ENCODE measurements around the gene DGCR8.

DGCR8 gene

GRCh38 chr22:20131597-20131858, 51.5 kb downstream of the DGCR8 start, which contains the start of gene ZDHHC8:
Gene ZDHHC8, plus strand, starts transcription at chr22:20131804. Its CDS starts 144 bp downstream, at chr22:20131948.
- H3K27ac ChIP-seq, result peak within 1 kb of the TSS; percentile 67 to 97 (median 88)
- H3K4me3 ChIP-seq, result peak within 1 kb of the TSS; percentile 71 to 99 (median 90)

- Histone ChIP-seq H3K4me3 (peak overlapping the region; percentile 71 to 99 (median 86)), H3K27ac (peak overlapping the region; percentile 26 to 86 (median 69))
Observed at GRCh38 chr22:20131859-20132685, 52.0 kb downstream of the DGCR8 start.

GRCh38 chr22:20132686-20133246, 52.7 kb downstream of the DGCR8 start:
- Histone ChIP-seq H3K4me3 (peak overlapping the region; percentile 71 to 99 (median 86)), H3K27ac (peak overlapping the region in 15 of 21 experiments; percentile 43 to 86 (median 76))

GRCh38 chr22:20133930-20134549, 54.0 kb downstream of the DGCR8 start:
- no peak overlapping the region for H3K4me3 ChIP-seq
- H3K27ac ChIP-seq, result peak overlapping the region in 1 of 21 experiments; percentile 12

GRCh38 chr22:20135265-20135664, 55.2 kb downstream of the DGCR8 start:
- H3K4me3 ChIP-seq, result no peak overlapping the region
- peak overlapping the region in 2 of 21 experiments; percentile 6 to 18 for H3K27ac ChIP-seq

- Histone ChIP-seq H3K4me3 (no peak overlapping the region), H3K27ac (peak overlapping the region in 3 of 21 experiments; percentile 3 to 18 (median 6))
Observed at GRCh38 chr22:20135806-20136602, 56.0 kb downstream of the DGCR8 start.

- H3K27ac ChIP-seq, result no peak overlapping the region
- no peak overlapping the region for H3K4me3 ChIP-seq
Observed at GRCh38 chr22:20136603-20136873, 56.5 kb downstream of the DGCR8 start.

GRCh38 chr22:20137113-20137512, 57.1 kb downstream of the DGCR8 start:
- H3K4me3 ChIP-seq, result no peak overlapping the region
- H3K27ac ChIP-seq, result no peak overlapping the region

GRCh38 chr22:20137671-20138416, 57.8 kb downstream of the DGCR8 start:
- no peak overlapping the region for H3K4me3 ChIP-seq

GRCh38 chr22:20138417-20138738, 58.3 kb downstream of the DGCR8 start:
- Histone ChIP-seq H3K4me3 (no peak overlapping the region), H3K27ac (no peak overlapping the region)

More at GRCh38 chr22:20137671-20138416, 57.8 kb downstream of the DGCR8 start:
- no peak overlapping the region for H3K27ac ChIP-seq

- H3K4me3 ChIP-seq, result no peak overlapping the region
- no peak overlapping the region for H3K27ac ChIP-seq
Observed at GRCh38 chr22:20138868-20139267, 58.8 kb downstream of the DGCR8 start.

GRCh38 chr22:20139391-20140106, 59.5 kb downstream of the DGCR8 start:
- H3K4me3 ChIP-seq, result no peak overlapping the region
- no peak overlapping the region for H3K27ac ChIP-seq

- Histone ChIP-seq H3K4me3 (no peak overlapping the region), H3K27ac (no peak overlapping the region)
Observed at GRCh38 chr22:20140107-20140445, 60.0 kb downstream of the DGCR8 start.

GRCh38 chr22:20140521-20140964, 60.5 kb downstream of the DGCR8 start:
- no peak overlapping the region for H3K4me3 ChIP-seq
- no peak overlapping the region for H3K27ac ChIP-seq

- Histone ChIP-seq H3K4me3 (no peak overlapping the region), H3K27ac (no peak overlapping the region)
Observed at GRCh38 chr22:20141186-20142077, 61.4 kb downstream of the DGCR8 start.

GRCh38 chr22:20142711-20143621, 62.9 kb downstream of the DGCR8 start:
- Histone ChIP-seq H3K4me3 (no peak overlapping the region), H3K27ac (no peak overlapping the region)

Measured in skin epidermis (tissue), 12 donors.